NCI-H2107 (cell line): ENCODE results near the gene GFY.

ENCODE experiments used
- DNase-seq: peaks from one replicate; lab custom pipeline; 2025; lab: John Stamatoyannopoulos, UW

The GFY gene

DNA sequence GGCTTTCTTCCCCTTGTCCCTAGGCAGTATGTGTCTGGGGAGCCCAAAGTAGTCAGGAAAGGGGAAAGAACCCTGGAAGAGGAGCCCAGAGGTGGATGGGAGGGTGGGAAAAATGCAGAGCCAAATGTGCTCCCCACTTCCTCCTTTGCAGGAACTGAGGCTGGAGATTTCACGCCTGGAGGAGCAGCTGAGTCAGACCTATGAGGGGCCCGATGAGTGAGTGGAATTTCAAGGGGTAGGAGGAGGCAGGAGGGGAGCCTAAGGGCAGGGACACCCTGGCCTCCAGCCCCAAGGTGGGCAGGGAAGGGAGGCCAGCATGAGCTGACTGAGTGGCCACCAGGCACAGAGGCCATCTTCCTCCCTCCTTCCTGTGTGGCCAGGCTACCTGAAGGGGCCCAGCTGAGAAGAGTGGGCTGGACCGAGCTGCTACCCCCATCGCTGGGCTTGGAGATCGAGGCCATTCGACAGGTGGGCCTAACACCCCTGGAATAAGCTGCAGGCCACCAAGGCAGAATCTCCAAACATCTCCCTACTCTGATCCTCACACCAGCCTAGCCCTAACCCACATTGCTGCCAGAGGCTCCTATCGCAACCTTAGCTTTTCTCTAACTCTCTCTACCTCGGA, 16.3 kb upstream of the GFY start:
- no peak for DNase-seq

GRCh38 chr19:49409441-49410029, 15.7 kb upstream of the GFY start:
- no peak for DNase-seq

DNA sequence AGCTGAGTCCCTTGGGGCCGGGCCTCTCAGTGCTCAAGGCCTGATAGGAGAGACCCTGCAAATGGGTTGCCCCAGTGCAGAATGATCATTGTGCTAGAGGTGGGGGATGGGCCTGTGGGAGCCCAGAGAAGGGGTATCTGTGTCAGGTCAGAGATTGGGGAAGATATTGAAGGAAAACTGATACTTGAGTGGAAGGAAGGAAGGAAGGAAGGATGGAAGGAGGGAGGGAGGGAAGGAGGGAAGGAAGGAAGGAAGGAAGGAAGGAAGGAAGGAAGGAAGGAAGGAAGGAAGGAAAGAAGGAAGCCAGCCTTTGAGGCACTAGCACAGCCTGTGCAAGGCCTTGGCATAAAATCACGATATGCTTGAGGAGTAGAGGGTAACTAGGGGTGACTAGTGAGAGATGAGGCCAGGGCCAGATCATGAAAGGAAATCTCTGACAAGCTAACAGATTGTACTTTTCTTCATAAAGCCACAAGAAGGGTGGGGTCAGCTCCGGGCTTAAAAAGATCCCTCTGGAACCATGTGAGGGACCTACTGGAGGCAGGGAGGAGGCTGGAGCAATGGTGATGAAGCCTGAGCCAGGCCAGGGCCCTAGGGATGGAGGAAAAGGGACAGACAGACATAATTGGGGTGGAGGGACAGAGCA, 13.4 kb upstream of the GFY start:
- no peak for DNase-seq

GRCh38 chr19:49413348-49413747, 11.8 kb upstream of the GFY start:
- DNase-seq: no peak

DNA sequence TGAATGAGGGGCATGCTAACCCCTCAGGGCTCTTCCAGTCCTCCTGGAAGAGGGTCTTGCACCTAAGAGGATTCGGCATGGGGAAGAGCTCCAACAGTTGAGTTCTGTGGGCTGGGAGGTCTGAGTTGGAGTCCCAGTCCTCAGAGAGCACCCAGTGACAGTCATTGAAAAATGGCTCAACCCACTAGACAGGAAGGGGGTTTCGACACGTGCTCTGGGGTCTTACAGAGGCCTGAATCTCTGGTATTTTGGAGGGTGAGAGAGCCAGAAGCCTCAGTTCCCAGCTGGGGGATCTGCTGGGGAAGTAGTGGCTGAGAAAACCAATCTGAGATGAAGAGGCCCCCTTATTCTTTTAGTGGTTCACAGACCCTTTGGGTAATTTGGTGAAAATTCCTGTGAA, 10.9 kb upstream of the GFY start:
- DNase-seq: no peak

- no peak for DNase-seq
Observed at GRCh38 chr19:49415102-49415809, 9.9 kb upstream of the GFY start.

DNA sequence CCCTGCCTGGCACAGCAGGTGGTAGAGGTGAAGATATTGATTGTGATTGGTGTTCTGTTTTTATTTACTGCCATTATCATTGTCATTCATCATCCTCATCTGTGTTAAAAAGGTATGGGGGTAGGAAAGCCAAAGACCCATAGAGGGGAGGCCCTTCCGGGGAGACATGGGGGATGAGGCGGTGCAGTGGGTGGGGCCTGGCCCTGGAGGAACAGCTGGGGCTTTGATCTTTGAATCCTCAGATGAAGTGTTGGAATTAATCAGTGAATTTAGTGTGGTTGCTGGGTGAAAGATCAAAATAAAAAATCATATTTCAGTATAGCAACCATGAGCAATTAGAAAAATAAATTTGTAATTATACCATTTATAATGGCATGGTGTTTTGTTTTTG, 9.4 kb upstream of the GFY start:
- no peak for DNase-seq

GRCh38 chr19:49417088-49417487, 8.1 kb upstream of the GFY start:
- DNase-seq: no peak

GRCh38 chr19:49418511-49418910, 6.7 kb upstream of the GFY start:
- DNase-seq: no peak

GRCh38 chr19:49419173-49419572, 6.0 kb upstream of the GFY start:
- DNase-seq: no peak

DNA sequence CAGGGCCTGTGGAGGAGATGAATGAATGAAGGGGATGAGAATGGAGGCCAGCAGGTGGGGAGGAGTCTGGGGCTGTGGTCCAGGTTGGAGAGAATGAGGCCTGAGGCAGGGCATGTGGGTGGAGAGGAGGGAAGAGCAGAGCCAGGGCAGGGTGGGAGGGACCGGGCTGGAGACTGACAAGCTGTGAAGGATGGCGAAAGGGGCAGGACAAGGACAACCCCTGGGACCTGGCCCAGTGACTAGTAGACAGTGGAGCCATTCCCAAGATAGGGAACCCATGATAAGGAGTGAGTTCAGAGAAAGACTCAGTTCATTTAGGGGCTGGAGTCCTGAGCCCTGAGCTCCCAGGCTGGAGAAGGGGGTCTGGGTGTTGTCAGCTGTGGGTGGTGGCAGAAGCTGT, 5.0 kb upstream of the GFY start:
- DNase-seq: no peak

GRCh38 chr19:49421039-49421877, 3.9 kb upstream of the GFY start:
- no peak for DNase-seq

DNA sequence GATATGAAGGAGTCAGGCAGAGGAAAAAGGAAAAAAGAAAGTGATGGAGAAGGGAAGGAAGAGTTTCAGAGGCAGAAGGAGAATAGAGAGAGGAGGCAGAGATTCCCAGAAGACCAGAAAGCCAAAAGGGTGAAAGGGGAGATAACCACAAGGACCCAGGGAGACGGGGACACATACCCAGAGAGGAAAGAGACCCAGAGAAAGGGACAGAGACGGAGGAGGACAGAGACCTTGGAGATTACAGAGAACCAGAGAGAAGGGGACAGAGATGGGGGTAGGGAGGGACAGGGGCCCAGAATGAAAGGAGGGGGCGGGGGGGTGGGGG, 3.3 kb upstream of the GFY start:
- no peak for DNase-seq

- peak; percentile 15 for DNase-seq
Observed at GRCh38 chr19:49422407-49423070, 2.6 kb upstream of the GFY start.

DNA sequence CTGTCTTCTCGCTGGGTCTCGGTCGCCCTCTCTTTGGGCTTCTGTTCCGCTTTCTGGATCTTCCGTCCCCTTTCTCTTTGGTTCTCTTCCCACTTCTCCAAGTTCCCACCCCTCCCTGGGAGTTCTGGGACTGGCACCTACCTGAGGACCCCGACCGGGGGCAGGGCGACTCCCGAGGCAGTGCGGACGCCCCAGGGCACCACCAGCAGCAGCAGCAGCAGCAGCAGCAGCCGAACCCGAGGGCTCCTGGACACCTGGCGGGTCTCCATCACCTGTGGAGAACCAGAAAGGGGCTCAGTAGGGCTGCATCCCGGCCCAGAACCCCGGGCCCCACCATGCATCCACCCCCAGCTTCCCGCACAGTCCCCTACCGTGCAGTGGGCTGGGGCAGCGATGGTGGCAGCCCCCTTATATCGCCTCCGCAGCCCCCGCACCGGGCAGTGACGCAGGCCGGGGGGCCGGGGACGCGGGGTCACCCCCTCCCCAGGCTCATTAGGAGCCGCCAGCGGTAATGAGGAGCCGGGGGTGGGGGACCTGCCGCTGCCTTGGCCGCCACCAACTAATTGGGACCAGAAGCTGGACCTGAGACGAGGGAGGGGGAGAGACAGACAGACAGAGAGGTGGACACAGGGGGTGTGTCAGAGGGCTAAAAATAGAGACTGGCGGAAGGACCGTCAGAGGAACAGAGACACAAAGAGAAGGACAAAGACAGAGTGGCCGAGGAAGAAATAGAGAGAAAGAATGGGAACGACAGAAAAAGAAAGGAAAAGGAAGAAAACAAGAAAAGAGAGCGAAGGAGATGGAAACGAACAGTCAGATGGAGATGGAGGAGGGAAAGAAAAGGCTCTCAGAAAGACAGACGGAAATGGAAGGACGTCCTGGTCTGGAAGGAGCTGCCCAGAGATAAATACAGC, 1.9 kb upstream of the GFY start, which contains the start of gene PTH2:
Gene PTH2 (minus strand): TSS at position 371 of the 914 bp plus-strand sequence. CDS start 102 bp downstream, at position 269.
- no peak for DNase-seq

- DNase-seq: no peak
Observed at GRCh38 chr19:49423985-49424303, 1.2 kb upstream of the GFY start.

GRCh38 chr19:49425922-49426592, 869 bp downstream of the GFY start:
- DNase-seq: no peak

GRCh38 chr19:49427339-49427738, 2.2 kb downstream of the GFY start:
- no peak for DNase-seq

DNA sequence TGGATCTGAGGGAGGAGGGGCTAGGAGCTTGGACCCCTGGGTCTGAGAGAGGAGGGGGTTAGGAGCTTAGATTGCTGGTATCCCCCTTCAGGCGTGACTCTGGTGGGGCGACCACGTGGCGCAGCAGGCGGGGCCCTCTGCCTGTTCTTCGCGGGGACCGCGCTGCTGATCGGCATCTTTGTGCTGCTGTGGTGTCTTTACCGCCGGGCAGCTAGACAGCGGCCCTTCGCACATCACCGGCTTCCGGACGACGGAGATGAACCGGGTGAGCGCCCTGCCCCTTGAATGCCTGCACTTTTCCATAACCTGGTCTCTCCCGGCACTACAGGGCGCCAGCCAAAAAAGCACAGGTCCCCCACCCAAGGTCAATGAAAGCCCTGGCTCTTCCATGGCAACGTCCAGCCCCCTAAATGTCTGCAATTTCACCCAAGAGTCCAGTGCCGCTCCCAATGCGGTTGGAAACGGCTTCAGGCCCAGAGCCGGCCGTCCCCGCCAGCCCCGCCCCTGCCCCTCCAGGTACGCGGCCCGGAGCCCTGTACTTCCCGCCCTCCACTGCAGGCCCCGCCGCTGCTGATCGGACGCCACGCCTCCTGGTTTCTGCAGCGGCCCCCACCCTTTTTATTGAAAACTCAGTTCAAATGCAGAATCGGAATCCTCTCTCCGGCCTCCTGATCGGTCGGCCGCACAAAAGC, 2.8 kb downstream of the GFY start:
- no peak for DNase-seq
